HG03045 (cell line): ENCODE data around the gene NAA50.

Experiments
- ATAC-seq: cut with Tn5 transposase; IDR thresholded peaks from one replicate; pipeline ENCODE4 v1.9.1; 2021; ENCODE audit warnings: mild to moderate bottlenecking, moderate library complexity; ENCODE audit not compliant: unreplicated experiment

The NAA50 gene

DNA sequence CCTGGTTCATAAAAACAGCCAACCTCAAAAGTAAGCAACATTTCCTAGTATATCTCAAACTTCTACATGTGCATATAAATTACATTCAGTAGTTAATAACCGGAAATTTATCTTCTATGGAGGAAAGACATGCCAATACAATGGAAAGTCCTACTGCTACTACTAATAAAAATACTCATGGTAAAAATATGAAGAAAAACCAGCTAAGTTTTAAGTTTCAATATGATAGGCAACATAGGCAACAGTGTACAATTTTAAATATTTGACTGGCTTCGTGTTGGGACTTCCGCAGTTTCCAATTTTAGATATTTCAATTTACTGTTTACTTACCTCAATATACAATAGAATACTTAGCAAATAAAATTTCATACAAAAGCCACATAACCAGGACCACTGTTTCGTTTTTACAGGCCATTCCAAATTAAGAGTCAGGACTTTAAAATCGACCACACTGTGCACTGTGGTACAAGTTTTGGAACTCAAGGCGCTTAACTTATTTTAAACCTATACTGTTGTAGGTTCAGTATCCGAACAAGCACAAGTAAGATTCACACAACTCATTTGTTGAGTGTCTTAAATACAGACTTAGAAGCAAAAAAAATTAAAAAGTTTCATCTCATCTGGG, 2.9 kb downstream of the NAA50 start:
- no peak for ATAC-seq

DNA sequence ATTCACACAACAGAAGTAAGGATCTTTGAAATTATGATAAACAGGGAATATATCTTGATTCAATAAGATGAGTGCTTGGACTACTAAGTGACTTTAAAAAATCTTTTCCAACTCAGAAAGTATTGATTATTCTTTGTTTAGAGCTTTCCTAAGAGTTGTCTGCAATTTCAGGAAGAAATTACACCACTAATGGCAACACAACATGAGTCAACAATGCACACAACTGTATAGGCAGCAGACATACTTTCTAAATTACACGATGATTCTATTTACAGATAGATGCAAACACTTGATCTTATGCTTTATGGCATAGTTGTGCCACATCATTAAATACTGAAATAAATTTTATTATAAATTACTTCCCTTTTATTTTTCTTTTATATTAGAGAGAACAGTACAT, 4.4 kb downstream of the NAA50 start:
- no peak for ATAC-seq

DNA sequence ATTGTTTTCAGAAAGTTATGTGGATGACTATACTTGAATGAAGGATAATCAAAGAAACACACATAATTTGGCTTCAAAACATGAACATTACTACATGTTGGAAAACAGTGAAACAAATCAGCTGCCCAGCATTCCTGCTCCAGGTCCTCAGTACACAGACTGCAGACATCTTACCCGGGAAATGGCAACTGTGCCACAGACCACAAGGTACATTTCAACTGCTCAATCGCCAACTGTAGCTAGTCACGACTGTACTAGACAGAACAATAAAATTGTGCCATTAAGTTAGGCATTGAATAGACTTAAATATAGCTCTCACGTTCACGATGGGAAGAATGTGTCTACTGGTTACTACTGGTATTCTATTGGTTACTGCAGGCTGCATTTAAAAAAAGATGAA, 5.0 kb downstream of the NAA50 start:
- no peak for ATAC-seq

GRCh38 chr3:113736548-113737089, 9.4 kb downstream of the NAA50 start:
- peak; percentile 74 for ATAC-seq

GRCh38 chr3:113731694-113732093, 14.4 kb downstream of the NAA50 start:
- no peak for ATAC-seq

- no peak for ATAC-seq
Observed at GRCh38 chr3:113730550-113730949, 15.5 kb downstream of the NAA50 start.

- no peak for ATAC-seq
Observed at GRCh38 chr3:113728661-113729060, 17.4 kb downstream of the NAA50 start.

DNA sequence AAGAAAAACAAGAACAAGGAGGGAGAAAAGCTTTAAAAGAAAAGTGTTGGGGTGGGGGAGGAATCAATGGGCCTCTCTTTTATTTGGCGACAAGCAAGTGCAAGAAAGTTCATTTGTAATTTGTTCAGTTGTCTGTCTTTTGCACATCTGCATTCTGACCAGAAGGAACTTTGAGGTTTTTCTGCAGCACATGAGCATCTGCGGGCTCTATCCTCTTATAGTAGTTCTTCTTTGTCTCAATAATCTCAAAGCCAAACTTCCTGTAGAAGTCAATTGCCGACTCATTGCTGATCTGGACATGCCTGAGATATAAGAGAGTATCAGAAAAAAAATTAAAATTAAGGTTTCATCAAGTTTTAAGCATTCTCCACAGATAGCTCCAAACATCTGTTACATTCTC, 24.4 kb downstream of the NAA50 start:
- ATAC-seq: no peak

DNA sequence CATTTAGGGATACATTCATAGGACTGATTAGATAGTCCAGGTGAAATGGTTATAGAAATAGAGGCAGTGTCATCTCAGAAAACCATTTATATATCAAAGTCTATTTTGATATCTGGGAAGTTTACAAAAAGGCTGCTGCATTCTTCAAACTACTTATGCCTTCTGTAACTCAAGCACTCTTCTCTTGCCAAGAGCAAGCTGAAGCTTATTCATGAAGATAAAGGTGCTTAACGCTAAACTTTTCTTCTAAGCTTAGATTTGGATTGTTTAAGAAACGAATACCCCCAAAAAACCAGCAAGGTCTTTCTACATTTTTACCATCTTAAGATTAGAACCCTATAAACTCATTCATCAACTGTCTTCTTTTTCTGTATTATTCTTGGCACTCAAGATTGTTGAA, 26.3 kb downstream of the NAA50 start:
- no peak for ATAC-seq

DNA sequence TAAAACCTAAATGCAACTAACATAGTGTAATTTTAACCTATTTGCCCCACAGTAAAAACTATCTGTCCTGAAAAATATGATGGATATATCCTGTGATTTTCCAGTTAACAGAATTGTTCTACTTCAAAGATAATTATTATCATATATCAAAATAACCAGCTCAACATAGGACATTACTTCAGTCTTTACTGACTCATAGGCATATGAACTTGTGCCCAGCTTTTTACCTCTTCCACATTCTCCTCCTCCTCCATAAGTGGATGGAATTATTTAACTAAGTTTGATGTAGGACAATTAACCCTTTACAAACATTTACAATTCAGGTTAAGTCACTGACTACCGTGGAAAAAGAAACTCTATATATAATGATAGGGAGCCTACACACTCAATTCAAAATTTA, 26.8 kb downstream of the NAA50 start:
- no peak for ATAC-seq

DNA sequence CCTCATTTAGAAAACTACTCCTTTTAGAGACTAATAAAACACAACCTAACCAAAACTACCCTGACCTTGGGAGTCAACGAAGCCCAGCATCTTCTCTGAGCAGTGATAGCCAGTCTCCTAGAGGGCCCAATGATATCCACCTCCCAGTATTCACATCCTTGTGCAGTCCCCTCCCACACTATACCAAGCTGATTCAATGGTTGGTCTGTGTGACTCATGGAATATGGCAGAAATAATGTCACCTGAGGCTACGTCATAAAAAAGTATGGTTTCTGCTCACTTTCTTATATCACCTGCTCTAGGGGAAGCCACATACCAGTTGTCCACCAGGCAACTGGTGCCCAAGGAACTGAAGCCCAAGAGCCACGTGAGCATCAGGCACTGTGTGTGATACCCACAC, 28.2 kb downstream of the NAA50 start:
- ATAC-seq: no peak

DNA sequence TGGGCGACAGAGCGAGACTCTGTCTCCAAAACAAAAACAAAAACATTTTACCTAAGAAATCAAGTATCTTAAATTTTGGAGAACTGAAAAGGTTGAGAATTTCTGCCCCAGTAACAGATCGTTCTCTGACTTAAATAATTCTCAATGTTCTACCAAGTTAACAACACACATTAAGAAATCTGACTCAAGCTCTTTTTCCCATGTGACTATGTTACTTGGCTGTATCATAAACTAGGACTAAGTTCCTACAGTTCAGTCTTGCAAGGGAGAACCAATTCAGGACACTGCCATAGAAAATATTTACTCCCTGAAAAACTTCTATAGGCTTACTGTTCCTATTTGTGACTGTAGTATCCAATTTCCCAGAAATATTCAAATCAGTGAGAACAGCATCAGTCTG, 28.7 kb downstream of the NAA50 start:
- ATAC-seq: no peak

DNA sequence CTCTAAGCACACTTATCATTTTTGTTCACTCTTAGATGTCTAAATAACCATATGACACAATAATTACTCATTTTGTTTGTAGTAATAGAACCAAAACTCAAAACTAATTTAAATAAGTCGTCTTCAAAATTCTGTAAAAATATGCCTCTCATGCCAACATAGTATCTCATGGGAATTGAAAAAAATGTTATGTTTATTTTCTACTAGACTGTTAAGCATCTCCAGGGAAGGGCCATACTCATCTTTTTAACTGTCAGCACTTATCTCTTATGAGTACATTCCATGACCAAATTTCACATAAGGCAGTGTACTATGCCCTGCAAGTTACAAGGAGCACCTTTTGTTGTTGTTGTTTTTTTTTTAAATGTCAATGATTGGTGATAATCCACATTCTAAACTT, 31.3 kb downstream of the NAA50 start:
- ATAC-seq: no peak

DNA sequence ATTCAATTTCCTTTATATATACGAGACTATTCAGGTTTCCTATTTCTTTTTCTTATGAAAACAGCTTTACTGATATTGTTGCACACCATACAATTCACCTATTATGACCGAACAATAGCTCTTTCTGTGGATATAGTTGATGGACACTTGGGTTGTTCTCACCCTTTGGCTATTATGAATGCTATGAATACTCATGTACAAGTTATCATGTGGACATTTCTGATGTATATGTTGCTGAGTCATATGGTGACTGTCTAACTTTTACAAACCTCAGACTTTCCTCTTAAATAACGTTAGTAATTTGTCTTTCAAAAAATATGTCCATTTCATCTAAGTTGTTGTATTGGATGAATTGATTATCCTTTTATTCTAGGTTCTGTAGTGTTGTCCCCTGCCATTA, 33.9 kb downstream of the NAA50 start:
- ATAC-seq: no peak

- no peak for ATAC-seq
Observed at GRCh38 chr3:113707835-113708234, 38.2 kb downstream of the NAA50 start.

DNA sequence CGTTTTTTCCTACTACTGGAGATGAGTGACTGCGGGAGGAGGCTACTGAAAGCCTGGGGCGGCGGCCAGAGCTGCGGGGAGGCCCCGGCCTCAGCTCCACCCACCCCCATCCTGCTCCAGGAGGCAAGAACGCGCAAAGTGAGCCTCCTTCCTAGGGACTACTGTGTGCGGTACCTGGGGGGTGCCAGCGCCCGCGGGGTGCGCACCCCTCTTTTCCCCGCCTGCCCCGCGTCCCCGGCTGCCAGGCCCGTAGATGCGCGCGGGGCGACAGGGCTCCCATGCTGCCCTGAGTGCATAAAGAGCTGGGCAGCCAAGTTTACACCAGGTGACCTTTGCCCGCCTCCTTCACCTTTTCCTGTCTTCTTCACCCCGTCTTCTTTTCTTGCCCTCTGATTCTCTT, 47.1 kb downstream of the NAA50 start:
- ATAC-seq: no peak

GRCh38 chr3:113698213-113698742, 47.8 kb downstream of the NAA50 start:
- no peak for ATAC-seq

DNA sequence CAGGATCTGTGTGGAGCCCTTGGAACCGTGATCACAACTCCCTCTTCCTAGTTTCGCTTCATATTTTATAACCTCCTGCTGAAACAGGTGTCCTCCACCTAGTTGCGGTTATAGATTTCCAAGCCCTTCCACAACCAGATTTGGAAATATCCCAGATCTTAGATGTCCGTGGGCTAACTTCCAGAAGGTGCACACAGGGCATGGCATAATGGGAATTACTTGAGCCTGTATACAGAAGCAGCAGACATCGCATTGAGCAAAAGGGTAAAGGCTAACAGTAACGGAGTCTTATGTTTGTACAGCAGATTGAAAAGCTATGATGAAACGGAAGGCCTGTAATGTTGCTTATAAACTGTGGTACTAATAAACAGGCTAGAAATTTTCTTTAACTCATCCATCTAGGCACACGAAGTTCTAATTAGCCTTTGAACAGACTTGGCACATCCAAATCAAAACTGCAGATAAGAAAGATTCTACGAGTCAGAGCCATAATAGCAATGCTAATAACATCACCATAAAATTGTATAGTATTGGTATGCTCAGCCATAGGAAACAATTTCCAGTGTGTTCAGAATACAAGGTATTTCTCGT, 48.5 kb downstream of the NAA50 start:
- ATAC-seq: no peak

GRCh38 chr3:113696658-113697499, 49.2 kb downstream of the NAA50 start:
- ATAC-seq: peak; percentile 93

DNA sequence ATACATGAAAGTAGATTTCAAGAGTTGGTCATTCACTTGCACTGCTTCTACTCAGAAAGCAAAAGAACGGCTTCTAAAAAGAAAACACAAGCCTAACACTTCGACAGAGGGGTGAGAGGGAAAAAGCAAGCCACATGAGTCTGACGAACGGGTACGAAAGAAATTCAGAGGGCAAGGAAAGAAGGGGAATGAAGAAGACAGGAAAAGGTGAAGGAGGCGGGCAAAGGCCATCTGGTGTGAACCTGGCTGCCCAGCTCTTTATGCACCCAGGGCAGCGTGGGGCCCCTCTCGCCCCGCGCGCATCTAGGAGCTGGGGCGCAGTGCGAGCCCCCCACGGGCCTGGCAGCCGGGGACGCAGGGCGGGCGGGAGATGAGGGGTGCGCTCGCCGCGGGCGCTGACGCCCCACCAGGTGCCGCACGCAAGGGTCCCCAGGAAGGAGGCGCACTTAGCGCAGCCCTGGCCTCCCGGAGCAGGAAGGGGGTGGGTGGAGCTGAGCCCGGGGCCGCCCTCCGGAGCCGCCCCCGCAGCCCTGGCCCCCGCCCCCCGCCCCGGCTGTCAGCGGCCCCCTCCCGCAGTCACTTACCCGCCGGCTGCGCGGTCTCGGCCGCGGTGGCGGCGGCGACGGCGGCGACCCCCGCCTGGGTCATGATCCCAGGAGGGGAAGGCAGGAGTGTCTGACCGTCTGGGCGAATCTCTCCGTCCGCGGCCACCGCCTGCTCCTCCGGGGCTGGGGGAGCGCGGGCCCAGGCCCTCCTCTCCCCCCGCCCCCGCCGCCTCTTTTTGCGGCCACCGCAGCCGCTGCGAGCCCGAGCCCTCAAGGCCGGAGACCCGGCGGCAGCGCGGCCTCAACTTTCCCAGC, 50.0 kb downstream of the NAA50 start, which contains the start of gene USF3:
TSS of gene USF3 (minus strand) at position 857 of the 860 bp plus-strand sequence. CDS start 21,764 bp downstream, outside the sequence.
- peak; percentile 66 for ATAC-seq

DNA sequence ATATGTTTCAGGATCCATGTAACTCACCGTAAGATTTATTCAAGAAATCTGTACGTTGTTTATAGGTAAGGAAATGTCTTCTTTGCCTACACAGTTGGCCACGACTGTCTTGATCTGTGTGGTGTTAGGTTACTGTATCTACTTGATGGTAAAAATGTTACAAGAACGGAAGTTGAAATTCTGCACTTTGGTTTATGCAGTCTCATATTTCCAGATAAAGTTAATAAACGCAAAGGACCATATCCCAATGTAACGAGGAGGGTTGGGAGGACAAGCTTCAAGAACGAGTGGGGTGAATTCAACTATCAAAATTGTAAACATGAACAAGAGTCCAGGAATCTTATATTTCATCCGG, 50.6 kb downstream of the NAA50 start:
- no peak for ATAC-seq
